Rectal smooth muscle tissue (tissue), 1 donor: ENCODE measurements around the gene ECEL1.
"Not testable (repeated sequence)": the region's sequence is repeated elsewhere in the genome, so short reads cannot be mapped to it uniquely, and the experiment has no call there.

ENCODE experiments used
- H3K27ac ChIP-seq: one replicate; pipeline ENCODE4 v1.7.0; 2013; ENCODE audit warnings: low read depth, low read length, inconsistent platforms
- H3K27me3 ChIP-seq: one replicate; pipeline ENCODE4 v1.7.0; 2013; ENCODE audit warnings: low read length; ENCODE audit not compliant: control insufficient read depth, insufficient read depth
- H3K36me3 ChIP-seq: one replicate; pipeline ENCODE4 v1.7.0; 2013; ENCODE audit warnings: low read length; ENCODE audit not compliant: control insufficient read depth, insufficient read depth
- H3K4me1 ChIP-seq: one replicate; pipeline ENCODE4 v1.7.0; 2013; ENCODE audit warnings: low read length; ENCODE audit not compliant: control insufficient read depth, insufficient read depth
- H3K4me3 ChIP-seq: one replicate; pipeline ENCODE4 v1.7.0; 2013; ENCODE audit warnings: low read length
- H3K9ac ChIP-seq: one replicate; pipeline ENCODE4 v1.7.0; 2013; ENCODE audit warnings: low read length

Gene ECEL1

GRCh38 chr2:232487385-232488096 lies at the start of gene ECEL1:
Gene ECEL1 (minus strand): TSS chr2:232487834. CDS start chr2:232486653, 1,181 bp downstream.
- Histone ChIP-seq H3K27me3 (peaks cover 19% of the 10 kb centered on the region), H3K27ac (no peak within 1 kb of the TSS), H3K9ac (no peak within 1 kb of the TSS), H3K36me3 (no peaks in the 10 kb centered on the region), H3K4me1 (no peaks in the 10 kb centered on the region), H3K4me3 (peak within 1 kb of the TSS; percentile 15)

- H3K4me1 ChIP-seq = no peaks in the 10 kb centered on the region
- no peaks in the 10 kb centered on the region for H3K36me3 ChIP-seq
- no peak overlapping the region for H3K4me3 ChIP-seq
- H3K9ac ChIP-seq = no peak overlapping the region
- peaks cover 6% of the 10 kb centered on the region for H3K27me3 ChIP-seq
- no peak overlapping the region for H3K27ac ChIP-seq
These were observed 49.4 kb upstream of the ECEL1 start for GRCh38 chr2:232537079-232537478.

- H3K9ac ChIP-seq = no peak overlapping the region
- no peaks in the 10 kb centered on the region for H3K4me1 ChIP-seq
- no peaks in the 10 kb centered on the region for H3K36me3 ChIP-seq
- no peak overlapping the region for H3K27ac ChIP-seq
- H3K4me3 ChIP-seq = no peak overlapping the region
- H3K27me3 ChIP-seq = peaks cover 6% of the 10 kb centered on the region
These were observed 48.3 kb upstream of the ECEL1 start for GRCh38 chr2:232535761-232536530.

GRCh38 chr2:232534940-232535651 lies 47.5 kb upstream of the ECEL1 start:
- H3K27me3 ChIP-seq = peaks cover 6% of the 10 kb centered on the region
- H3K9ac ChIP-seq = no peak overlapping the region
- H3K27ac ChIP-seq = no peak overlapping the region
- no peaks in the 10 kb centered on the region for H3K4me1 ChIP-seq
- no peak overlapping the region for H3K4me3 ChIP-seq
- H3K36me3 ChIP-seq = no peaks in the 10 kb centered on the region

GRCh38 chr2:232533944-232534710 lies 46.5 kb upstream of the ECEL1 start:
- H3K9ac ChIP-seq = no peak overlapping the region
- no peak overlapping the region for H3K27ac ChIP-seq
- no peaks in the 10 kb centered on the region for H3K36me3 ChIP-seq
- no peaks in the 10 kb centered on the region for H3K4me1 ChIP-seq
- H3K27me3 ChIP-seq = peaks cover 1% of the 10 kb centered on the region
- no peak overlapping the region for H3K4me3 ChIP-seq

GRCh38 chr2:232532821-232533220 lies 45.2 kb upstream of the ECEL1 start:
- H3K4me3 ChIP-seq, H3K27me3 ChIP-seq, H3K9ac ChIP-seq, H3K27ac ChIP-seq, H3K4me1 ChIP-seq, H3K36me3 ChIP-seq: not testable (repeated sequence)

GRCh38 chr2:232532419-232532818 lies 44.8 kb upstream of the ECEL1 start:
- Histone ChIP-seq H3K9ac (no peak overlapping the region), H3K4me3 (no peak overlapping the region), H3K27ac (no peak overlapping the region), H3K27me3 (peaks cover 4% of the 10 kb centered on the region), H3K36me3 (no peaks in the 10 kb centered on the region), H3K4me1 (no peaks in the 10 kb centered on the region)

- Histone ChIP-seq H3K9ac (no peak overlapping the region), H3K27me3 (peaks cover 4% of the 10 kb centered on the region), H3K27ac (no peak overlapping the region), H3K36me3 (no peaks in the 10 kb centered on the region), H3K4me1 (no peaks in the 10 kb centered on the region), H3K4me3 (no peak overlapping the region)
These were observed 43.1 kb upstream of the ECEL1 start for GRCh38 chr2:232530626-232531260.

GRCh38 chr2:232529806-232530547 lies 42.3 kb upstream of the ECEL1 start:
- Histone ChIP-seq H3K4me1 (no peaks in the 10 kb centered on the region), H3K4me3 (no peak overlapping the region), H3K27me3 (peaks cover 5% of the 10 kb centered on the region), H3K36me3 (no peaks in the 10 kb centered on the region), H3K27ac (no peak overlapping the region), H3K9ac (no peak overlapping the region)

- Histone ChIP-seq H3K27me3 (peaks cover 13% of the 10 kb centered on the region), H3K4me3 (no peak overlapping the region)
These were observed 41.3 kb upstream of the ECEL1 start for GRCh38 chr2:232528746-232529460.

More at GRCh38 chr2:232528746-232529460, 41.3 kb upstream of the ECEL1 start:
- Histone ChIP-seq H3K9ac (no peak overlapping the region), H3K4me1 (no peaks in the 10 kb centered on the region), H3K27ac (no peak overlapping the region), H3K36me3 (no peaks in the 10 kb centered on the region)
